SK-N-SH (cell line): Measurements from ENCODE around the gene TIGAR. TPM values are rescaled to one million over a fixed set of nuclear protein-coding genes. Genes with fewer than 3 reads are reported as not detected.

Source experiments
- CTCF ChIA-PET: fragments of 300-600, 350-600 bp; formaldehyde crosslinking; extraction: SDS; loops from one replicate; lab custom pipeline; 2021; lab: Yijun Ruan, JAX
- POLR2A ChIA-PET: fragments of 350-600 bp; sonication (Branson Sonifier 250); formaldehyde crosslinking; extraction: SDS; loops from one replicate; lab custom pipeline; 2020; ENCODE audit warnings: antibody characterized with exemption, inconsistent platforms; lab: Yijun Ruan, JAX
- DNase-seq: peaks from one replicate; pipeline ENCODE4 v3.0.0; 2012
- H2AFZ ChIP-seq: fragments of 200-600 bp; sonication (generic); 2 replicates; pipeline ENCODE4 v1.8.1; 2016; ENCODE audit warnings: antibody characterized with exemption, mild to moderate bottlenecking, low read depth
- H3F3A ChIP-seq: fragments of 200-600 bp; sonication (generic); replicated peaks from 2 replicates; pipeline ENCODE3; 2016; ENCODE audit warnings: antibody characterized with exemption, mild to moderate bottlenecking; ENCODE audit not compliant: insufficient read depth
- H3K27ac ChIP-seq, 2 experiments: fragments of 200-500 bp in 1 of 2; fragments of 200-600 bp in 1 of 2; sonication (Bioruptor generic) in 1 of 2; sonication (generic), shearing (Covaris generic) in 1 of 2; 2 replicates each; pipeline versions ENCODE4 v1.5.1 to v1.6.1; 2014 to 2016; ENCODE audit warnings: low read depth in 2 of 2, inconsistent platforms in 1 of 2, low read length in 1 of 2, mild to moderate bottlenecking in 1 of 2, mixed read lengths in 1 of 2
- H3K27me3 ChIP-seq: fragments of 200-600 bp; sonication (generic), shearing (Covaris generic); 2 replicates; pipeline ENCODE4 v1.6.1; 2016; ENCODE audit warnings: mixed run types; ENCODE audit not compliant: insufficient read depth
- H3K36me3 ChIP-seq, 2 experiments: fragments of 200-500 bp in 1 of 2; fragments of 200-600 bp in 1 of 2; sonication (Bioruptor generic) in 1 of 2; sonication (generic) in 1 of 2; replicated peaks in 1 of 2; 2 replicates each; pipeline versions ENCODE3 to v1.5.1; 2014 to 2016; ENCODE audit warnings: low read length in 1 of 2, mild to moderate bottlenecking in 1 of 2; ENCODE audit not compliant: insufficient read depth in 2 of 2, control insufficient read depth in 1 of 2
- H3K4me1 ChIP-seq, 2 experiments: fragments of 200-500 bp in 1 of 2; fragments of 200-600 bp in 1 of 2; sonication (Bioruptor generic) in 1 of 2; sonication (generic), shearing (Covaris generic) in 1 of 2; 2 replicates each; pipeline versions ENCODE4 v1.5.1 to v1.6.1; 2014 to 2016; ENCODE audit warnings: low read depth in 1 of 2, low read length in 1 of 2, mixed run types in 1 of 2; ENCODE audit not compliant: insufficient read depth in 2 of 2, control insufficient read depth in 1 of 2
- H3K4me2 ChIP-seq: fragments of 200-600 bp; sonication (generic), shearing (Covaris generic); 2 replicates; pipeline ENCODE4 v1.6.1; 2017; ENCODE audit warnings: mixed run types
- H3K4me3 ChIP-seq, 2 experiments: fragments of 200-500 bp in 1 of 2; fragments of 200-600 bp in 1 of 2; sonication (Bioruptor generic) in 1 of 2; sonication (generic), shearing (Covaris generic) in 1 of 2; 2 replicates each; pipeline versions ENCODE4 v1.5.1 to v1.8.1; 2014 to 2016; ENCODE audit warnings: low read depth in 2 of 2, inconsistent platforms in 1 of 2, low read length in 1 of 2, mild to moderate bottlenecking in 1 of 2, mixed read lengths in 1 of 2, moderate library complexity in 1 of 2
- H3K79me2 ChIP-seq: fragments of 200-600 bp; sonication (generic); 2 replicates; pipeline ENCODE4 v1.8.1; 2017; ENCODE audit warnings: mild to moderate bottlenecking; ENCODE audit not compliant: insufficient read depth
- H3K9ac ChIP-seq: fragments of 200-600 bp; sonication (generic); 2 replicates; pipeline ENCODE4 v1.6.1; 2017; ENCODE audit warnings: mixed run types
- H3K9me2 ChIP-seq: fragments of 200-600 bp; sonication (generic); 2 replicates; pipeline ENCODE4 v1.6.1; 2017; ENCODE audit warnings: mixed run types
- H3K9me3 ChIP-seq: fragments of 200-600 bp; sonication (generic); 2 replicates; pipeline ENCODE4 v1.6.1; 2017; ENCODE audit warnings: mixed run types, mild to moderate bottlenecking, moderate library complexity
- H4K20me1 ChIP-seq: fragments of 200-600 bp; sonication (generic); 2 replicates; pipeline ENCODE4 v1.6.1; 2017; ENCODE audit warnings: mild to moderate bottlenecking, mixed run types; ENCODE audit not compliant: insufficient read depth
- CHD2 ChIP-seq: fragments of 150-350 bp; IDR thresholded peaks from 2 replicates; pipeline ENCODE4 v1.6.1; 2018; ENCODE audit warnings: low read length; ENCODE audit not compliant: partially characterized antibody
- ELF1 ChIP-seq: IDR thresholded peaks from 2 replicates; pipeline ENCODE4 v1.4.0; 2012
- EP300 ChIP-seq, 2 experiments: IDR thresholded peaks; 2 replicates each; pipeline versions ENCODE4 v1.4.0 to v1.6.1; 2012; ENCODE audit warnings: borderline replicate concordance in 1 of 2, low read depth in 1 of 2, low read length in 1 of 2
- EZH2phosphoT487 ChIP-seq: fragments of 200-600 bp; sonication (generic); IDR thresholded peaks from 2 replicates; pipeline ENCODE4 v1.6.1; 2017; ENCODE audit warnings: low read depth, mixed run types, mild to moderate bottlenecking, antibody characterized with exemption, moderate library complexity, borderline replicate concordance
- FOXJ3 ChIP-seq: sonication (generic); formaldehyde crosslinking; IDR thresholded peaks from 2 replicates; pipeline ENCODE4 v1.5.1; 2020; ENCODE audit warnings: mild to moderate bottlenecking, missing genetic modification reagents
- FOXM1 ChIP-seq: IDR thresholded peaks from 2 replicates; pipeline ENCODE4 v1.4.0; 2012; ENCODE audit warnings: low read depth, mild to moderate bottlenecking
- GATA2 ChIP-seq: sonication (generic); formaldehyde crosslinking; IDR thresholded peaks from 2 replicates; pipeline ENCODE4 v1.5.0; 2020; ENCODE audit warnings: mild to moderate bottlenecking, missing genetic modification reagents
- IRF3 ChIP-seq: fragments of 150-350 bp; IDR thresholded peaks from 2 replicates; pipeline ENCODE4 v1.6.1; 2016; ENCODE audit warnings: mild to moderate bottlenecking, low read depth, low read length
- JUND ChIP-seq: IDR thresholded peaks from 2 replicates; pipeline ENCODE4 v1.4.0; 2012
- MAX ChIP-seq: IDR thresholded peaks from 2 replicates; pipeline ENCODE4 v1.4.0; 2012; ENCODE audit warnings: low read depth
- NFIC ChIP-seq: IDR thresholded peaks from 2 replicates; pipeline ENCODE4 v1.4.0; 2012; ENCODE audit warnings: borderline replicate concordance
- NRF1 ChIP-seq: IDR thresholded peaks from 2 replicates; pipeline ENCODE4 v1.6.1; 2012; ENCODE audit warnings: low read depth, mild to moderate bottlenecking, low read length
- PBX3 ChIP-seq: IDR thresholded peaks from 2 replicates; pipeline ENCODE4; 2012
- POLR2AphosphoS5 ChIP-seq: IDR thresholded peaks from 2 replicates; pipeline ENCODE4 v1.6.1; 2012; ENCODE audit warnings: low read depth, low read length
- RAD21 ChIP-seq: IDR thresholded peaks from 2 replicates; pipeline ENCODE4 v1.6.1; 2012; ENCODE audit warnings: mild to moderate bottlenecking, low read length
- RCOR1 ChIP-seq: fragments of 150-350 bp; IDR thresholded peaks from 2 replicates; pipeline ENCODE4 v1.6.1; 2017; ENCODE audit warnings: antibody characterized with exemption, low read length
- RFX5 ChIP-seq: IDR thresholded peaks from 2 replicates; pipeline ENCODE4 v1.6.1; 2012; ENCODE audit warnings: mild to moderate bottlenecking, improper control_type of control experiment, low read length
- SIN3A ChIP-seq: IDR thresholded peaks from 2 replicates; pipeline ENCODE4 v1.6.1; 2012; ENCODE audit warnings: low read depth, mild to moderate bottlenecking, low read length, moderate library complexity, borderline replicate concordance
- SMC3 ChIP-seq: IDR thresholded peaks from 2 replicates; pipeline ENCODE4 v1.6.1; 2012; ENCODE audit warnings: low read depth, low read length, improper control_type of control experiment
- TAF1 ChIP-seq: IDR thresholded peaks from 2 replicates; pipeline ENCODE4 v1.6.1; 2012; ENCODE audit warnings: low read depth, mild to moderate bottlenecking, low read length, moderate library complexity, borderline replicate concordance
- TCF12 ChIP-seq: IDR thresholded peaks from 2 replicates; pipeline ENCODE4 v1.4.0; 2012
- TEAD4 ChIP-seq: IDR thresholded peaks from 2 replicates; pipeline ENCODE4 v1.4.0; 2012; ENCODE audit warnings: mild to moderate bottlenecking, borderline replicate concordance; ENCODE audit not compliant: insufficient read depth
- YY1 ChIP-seq: IDR thresholded peaks from 2 replicates; pipeline ENCODE4 v1.4.0; 2012; ENCODE audit warnings: low read depth, mild to moderate bottlenecking
- WGBS: methylation state at CpG from one replicate; pipeline ENCODE4 v1.1.6; 2017; ENCODE audit warnings: low lambda C conversion rate; 5-methylcytosine and 5-hydroxymethylcytosine counted together
- polyA plus RNA-seq, 3 experiments: library from polyadenylated mRNA; depleted of rRNA; stranded (reverse); fragments of >200 nt; gene quantifications; 2 replicates each; pipeline ENCODE4 v1.2.3, GENCODE V29; 2012

The TIGAR gene
- polyA plus RNA-seq, 1 of the 3 experiments (the other 2 are of a cell fraction): 8.3 TPM

GRCh38 chr12:4369548-4369947, 48.5 kb downstream of the TIGAR start:
- no peaks in the 10 kb centered on the region for H3K4me1 ChIP-seq
- TF ChIP-seq FOXM1 (no peak), NRF1 (no peak), YY1 (no peak), TCF12 (no peak), GATA2 (CRISPR knock-in tag) (no peak), SMC3 (no peak), FOXJ3 (no peak), MAX (no peak), EP300 (IDR thresholded peaks at IDR 0.05; ENCODE audit: borderline replicate concordance in 1 of 2, low read depth in 1 of 2, low read length in 1 of 2) (no peak), CHD2 (no peak), ELF1 (no peak), TAF1 (no peak), RFX5 (no peak)
- TF ChIP-seq, all 33 proteins: peak for 0
- no peaks in the 10 kb centered on the region for H3F3A ChIP-seq
- H3K27me3 ChIP-seq: peaks cover 10% of the 10 kb centered on the region; the same call in 1 of the 2 replicates
- CTCF ChIA-PET: interaction anchor here (0.6 to 3.2 kb wide), 3 partner anchors 14 to 158 kb away, joined by 3 to 15 read pairs (median 3); no protein-coding TSS in a partner anchor
- no peaks in the 10 kb centered on the region for H3K9me3 ChIP-seq
- no peaks in the 10 kb centered on the region for H4K20me1 ChIP-seq
- no peak overlapping the region for H2AFZ ChIP-seq
- no peak overlapping the region for H3K9ac ChIP-seq
- no peaks in the 10 kb centered on the region for H3K36me3 ChIP-seq
- H3K27ac ChIP-seq: no peak overlapping the region
- no peaks in the 10 kb centered on the region for H3K79me2 ChIP-seq
- 17% methylated on average over 4 of the region's 4 CpGs for WGBS
- no peak for DNase-seq
- POLR2A ChIA-PET: interaction anchor here (0.6 kb wide), 1 partner anchor 45 kb away, joined by 3 read pairs; no protein-coding TSS in a partner anchor
- no peaks in the 10 kb centered on the region for H3K9me2 ChIP-seq
- H3K4me3 ChIP-seq: no peak overlapping the region
- H3K4me2 ChIP-seq: no peak overlapping the region

GRCh38 chr12:4370265-4370664, 49.3 kb downstream of the TIGAR start:
- H3K4me1 ChIP-seq: no peaks in the 10 kb centered on the region
- POLR2A ChIA-PET: no interaction called here
- H3K9me2 ChIP-seq: no peaks in the 10 kb centered on the region
- CTCF ChIA-PET: interaction anchor here (1.3 to 3.2 kb wide), 2 partner anchors 10 to 13 kb away, joined by 3 to 15 read pairs; no protein-coding TSS in a partner anchor
- H3K36me3 ChIP-seq: no peaks in the 10 kb centered on the region
- DNase-seq: no peak
- H3K9me3 ChIP-seq: no peaks in the 10 kb centered on the region
- H3K27ac ChIP-seq: no peak overlapping the region
- H3K27me3 ChIP-seq: peaks cover 15% of the 10 kb centered on the region; the same call in 1 of the 2 replicates
- no peaks in the 10 kb centered on the region for H3F3A ChIP-seq
- H3K4me3 ChIP-seq: no peak overlapping the region
- no peaks in the 10 kb centered on the region for H4K20me1 ChIP-seq
- WGBS: 85% methylated on average over 12 of the region's 31 CpGs
- H3K79me2 ChIP-seq: no peaks in the 10 kb centered on the region
- H3K4me2 ChIP-seq: no peak overlapping the region
- TF ChIP-seq GATA2 (CRISPR knock-in tag) (no peak), TEAD4 (no peak), RFX5 (no peak), IRF3 (no peak), POLR2AphosphoS5 (no peak), NFIC (no peak), JUND (no peak), EP300 (IDR thresholded peaks at IDR 0.05; ENCODE audit: borderline replicate concordance in 1 of 2, low read depth in 1 of 2, low read length in 1 of 2) (no peak), PBX3 (no peak), FOXM1 (no peak), MAX (no peak), RCOR1 (no peak), SMC3 (no peak), TAF1 (no peak), YY1 (no peak), SIN3A (no peak), RAD21 (no peak), FOXJ3 (no peak), EZH2phosphoT487 (no peak)
- no peak overlapping the region for H3K9ac ChIP-seq
- H2AFZ ChIP-seq: no peak overlapping the region
